Neural crest cell (in vitro differentiated cells): Measurements from ENCODE around the gene ZNF3. TPM values are rescaled to one million over a fixed set of nuclear protein-coding genes. Genes with fewer than 3 reads are reported as not detected.

Experiments
- DNase-seq: peaks from one replicate; pipeline ENCODE4 v3.0.0; 2021; ENCODE audit warnings: low read depth, mixed read lengths, low spot score
- H3K27ac Mint-ChIP-seq: one replicate; pipeline ENCODE4 v1.8.0; 2021; ENCODE audit warnings: mild to moderate bottlenecking, mixed read lengths; ENCODE audit not compliant: unreplicated experiment
- H3K27me3 Mint-ChIP-seq: 2 replicates; pipeline ENCODE4 v1.8.0; 2021; ENCODE audit warnings: low read depth, mild to moderate bottlenecking, mixed read lengths
- H3K36me3 Mint-ChIP-seq: 2 replicates; pipeline ENCODE4 v1.8.0; 2021; ENCODE audit warnings: low read depth, mild to moderate bottlenecking, mixed read lengths
- H3K4me1 Mint-ChIP-seq: 2 replicates; pipeline ENCODE4 v1.8.0; 2021; ENCODE audit warnings: mixed read lengths
- H3K4me3 Mint-ChIP-seq: one replicate; pipeline ENCODE4 v1.8.0; 2021; ENCODE audit warnings: mild to moderate bottlenecking, mixed read lengths
- H3K9me3 Mint-ChIP-seq: 2 replicates; pipeline ENCODE4 v1.8.0; 2021; ENCODE audit warnings: mixed read lengths
- total RNA-seq: library from RNA; stranded (reverse); gene quantifications from 2 replicates; pipeline ENCODE4 v1.2.1, GENCODE V29; 2021
- TF ChIP-seq, protein P1 (sequence below): fragments of 200-600 bp; sonication (generic); conservative IDR thresholded peaks from 2 replicates; pipeline ENCODE4 v1.5.0; 2021; ENCODE audit warnings: antibody characterized with exemption, mild to moderate bottlenecking

ZNF3 gene
- total RNA-seq, 1 donor from 2014 or later = 67.1 TPM

DNA sequence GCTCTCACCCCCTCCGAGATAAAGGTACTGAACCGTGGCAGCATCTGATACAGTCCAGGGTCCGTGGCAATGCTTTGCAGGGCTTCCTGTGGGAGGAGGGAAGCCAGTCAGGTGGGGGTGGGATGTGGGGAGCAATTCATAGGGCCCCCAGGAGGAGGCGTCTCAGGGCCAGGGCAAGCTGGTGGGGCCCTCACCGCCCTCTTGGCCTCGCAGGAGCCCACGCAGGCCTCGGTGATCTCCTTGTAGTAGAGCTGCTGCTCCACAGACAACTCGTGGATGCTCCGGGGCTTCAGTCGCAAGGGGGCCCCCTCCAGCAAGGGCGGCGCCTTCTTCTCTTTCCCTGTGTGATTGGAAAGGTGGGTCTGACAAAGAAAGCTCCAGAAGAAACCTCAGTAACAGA is 30.4 kb upstream of the ZNF3 start:
- H3K9me3 Mint-ChIP-seq = no peaks in the 10 kb centered on the region
- H3K4me1 Mint-ChIP-seq = no peaks in the 10 kb centered on the region
- H3K27ac Mint-ChIP-seq = no peak overlapping the region
- H3K36me3 Mint-ChIP-seq = peaks cover 8% of the 10 kb centered on the region
- peak overlapping the region; percentile 44 for H3K4me3 Mint-ChIP-seq
- DNase-seq = no peak
- no peaks in the 10 kb centered on the region for H3K27me3 Mint-ChIP-seq
- TF ChIP-seq, protein P1, sequence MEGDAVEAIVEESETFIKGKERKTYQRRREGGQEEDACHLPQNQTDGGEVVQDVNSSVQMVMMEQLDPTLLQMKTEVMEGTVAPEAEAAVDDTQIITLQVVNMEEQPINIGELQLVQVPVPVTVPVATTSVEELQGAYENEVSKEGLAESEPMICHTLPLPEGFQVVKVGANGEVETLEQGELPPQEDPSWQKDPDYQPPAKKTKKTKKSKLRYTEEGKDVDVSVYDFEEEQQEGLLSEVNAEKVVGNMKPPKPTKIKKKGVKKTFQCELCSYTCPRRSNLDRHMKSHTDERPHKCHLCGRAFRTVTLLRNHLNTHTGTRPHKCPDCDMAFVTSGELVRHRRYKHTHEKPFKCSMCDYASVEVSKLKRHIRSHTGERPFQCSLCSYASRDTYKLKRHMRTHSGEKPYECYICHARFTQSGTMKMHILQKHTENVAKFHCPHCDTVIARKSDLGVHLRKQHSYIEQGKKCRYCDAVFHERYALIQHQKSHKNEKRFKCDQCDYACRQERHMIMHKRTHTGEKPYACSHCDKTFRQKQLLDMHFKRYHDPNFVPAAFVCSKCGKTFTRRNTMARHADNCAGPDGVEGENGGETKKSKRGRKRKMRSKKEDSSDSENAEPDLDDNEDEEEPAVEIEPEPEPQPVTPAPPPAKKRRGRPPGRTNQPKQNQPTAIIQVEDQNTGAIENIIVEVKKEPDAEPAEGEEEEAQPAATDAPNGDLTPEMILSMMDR = no peak

DNA sequence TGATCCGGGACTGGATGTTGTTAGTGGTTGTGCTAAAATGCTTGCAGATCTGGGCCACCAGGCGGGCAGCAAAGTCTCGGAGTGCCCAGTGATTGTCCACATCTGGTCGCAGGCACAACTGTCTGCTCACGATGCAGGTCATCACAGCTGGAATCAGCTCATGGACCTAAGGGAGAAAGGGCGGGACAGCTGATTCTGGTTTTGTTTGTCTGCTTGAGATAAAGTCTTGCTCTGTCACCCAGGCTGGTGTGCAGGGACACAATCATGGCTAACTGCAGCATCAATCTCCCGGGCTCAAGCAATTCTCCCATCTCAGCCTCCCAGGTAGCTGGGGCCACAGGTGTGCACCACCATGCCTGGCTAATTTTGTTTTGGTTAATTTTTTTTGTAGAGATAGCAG is 29.6 kb upstream of the ZNF3 start:
- H3K36me3 Mint-ChIP-seq = peaks cover 9% of the 10 kb centered on the region
- peak overlapping the region; percentile 35 for H3K4me3 Mint-ChIP-seq
- H3K9me3 Mint-ChIP-seq = no peaks in the 10 kb centered on the region
- DNase-seq = no peak
- H3K27me3 Mint-ChIP-seq = no peaks in the 10 kb centered on the region
- TF ChIP-seq, protein P1 = no peak
- no peak overlapping the region for H3K27ac Mint-ChIP-seq
- no peaks in the 10 kb centered on the region for H3K4me1 Mint-ChIP-seq

DNA sequence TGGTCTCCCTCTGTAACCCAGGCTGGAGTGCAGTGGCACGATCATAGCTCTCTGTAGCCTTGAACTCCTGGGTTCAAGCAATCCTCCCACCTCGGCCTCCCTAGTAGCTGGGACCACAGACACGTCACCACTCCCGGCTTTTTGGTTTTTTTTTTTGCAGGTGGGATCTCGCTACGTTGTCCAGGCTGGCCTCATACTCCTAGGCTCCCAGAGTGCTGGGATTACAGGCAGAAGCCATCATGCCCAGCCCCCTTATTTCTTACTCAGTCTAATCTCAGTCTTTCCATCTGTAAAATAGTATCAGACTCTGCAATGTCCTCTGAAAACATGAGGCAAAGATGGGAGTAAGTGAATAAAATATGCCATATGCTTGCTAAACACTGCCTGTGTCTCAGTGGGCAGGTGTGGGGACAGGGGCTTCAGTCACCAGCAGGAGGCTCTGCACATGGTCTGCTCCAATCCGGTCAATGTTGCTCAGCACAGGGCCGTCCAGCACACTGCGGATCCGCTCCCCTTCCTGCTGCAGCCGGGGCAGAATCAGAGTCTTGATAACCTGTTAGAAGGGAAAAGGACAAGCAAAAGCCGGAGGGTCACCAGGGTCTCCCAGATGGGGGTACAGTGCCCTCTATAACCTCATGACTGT is 28.1 kb upstream of the ZNF3 start:
- no peaks in the 10 kb centered on the region for H3K9me3 Mint-ChIP-seq
- no peaks in the 10 kb centered on the region for H3K4me1 Mint-ChIP-seq
- DNase-seq = no peak
- no peak overlapping the region for H3K27ac Mint-ChIP-seq
- TF ChIP-seq, protein P1 = peak; percentile 22
- H3K27me3 Mint-ChIP-seq = no peaks in the 10 kb centered on the region
- H3K4me3 Mint-ChIP-seq = peak overlapping the region; percentile 44
- H3K36me3 Mint-ChIP-seq = peaks cover 6% of the 10 kb centered on the region

DNA sequence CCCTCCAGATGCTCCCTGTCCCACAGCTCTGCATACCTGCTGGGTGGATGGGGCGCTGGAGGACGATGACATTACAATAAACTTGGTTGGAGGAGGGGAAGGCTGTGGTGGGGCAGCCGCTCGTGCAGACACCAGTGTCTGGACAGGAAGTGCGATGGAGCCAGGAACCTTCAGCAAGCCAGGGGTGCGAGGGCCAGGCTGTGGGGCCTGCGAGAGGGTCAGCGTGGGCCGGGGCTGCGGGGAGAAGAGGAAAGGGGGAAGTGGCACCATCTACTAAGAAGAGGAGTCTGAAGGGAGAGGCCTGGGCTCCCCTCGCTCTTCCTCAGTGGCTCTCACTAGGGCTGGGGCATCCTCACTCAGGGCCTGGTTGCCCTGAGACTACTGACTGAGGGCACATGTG is 26.4 kb upstream of the ZNF3 start:
- no peak for DNase-seq
- Mint-ChIP-seq H3K4me3 (no peak overlapping the region), H3K36me3 (peaks cover 8% of the 10 kb centered on the region), H3K27ac (no peak overlapping the region), H3K9me3 (no peaks in the 10 kb centered on the region), H3K27me3 (peaks cover 3% of the 10 kb centered on the region), H3K4me1 (peaks cover 12% of the 10 kb centered on the region)
- TF ChIP-seq, protein P1 = no peak

DNA sequence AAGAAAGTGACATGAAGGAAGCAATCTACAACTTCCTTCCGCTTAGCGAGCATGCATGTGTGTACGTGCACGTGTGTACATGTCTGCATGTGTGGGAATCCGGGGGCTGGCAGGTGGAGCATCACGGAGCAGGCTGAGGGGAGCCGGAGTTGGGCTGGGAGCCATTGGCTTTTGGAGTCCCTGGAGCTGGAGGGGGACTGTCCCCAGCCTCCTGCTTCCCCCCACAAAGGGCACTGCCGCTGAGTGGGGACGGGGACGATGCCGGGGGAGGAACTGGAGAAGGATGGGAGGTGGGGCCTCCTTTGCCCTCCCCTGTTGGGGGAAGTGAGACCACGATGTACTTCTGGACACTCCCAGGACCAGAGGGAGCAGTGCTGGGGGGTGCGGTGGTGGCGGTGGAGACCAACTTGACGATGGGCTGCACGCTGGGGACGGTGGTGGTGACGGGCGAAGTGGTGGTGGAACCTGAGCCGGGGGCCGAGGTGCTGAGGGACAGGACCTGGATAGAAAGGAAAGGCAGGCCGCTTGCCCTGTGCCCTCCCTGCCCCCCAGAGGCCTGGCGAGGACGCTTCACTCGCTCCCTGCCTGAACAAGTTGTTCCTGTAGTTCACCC is 25.7 kb upstream of the ZNF3 start:
- TF ChIP-seq, protein P1 = no peak
- no peak for DNase-seq
- Mint-ChIP-seq H3K9me3 (no peaks in the 10 kb centered on the region), H3K27me3 (peaks cover 3% of the 10 kb centered on the region), H3K36me3 (peaks cover 8% of the 10 kb centered on the region), H3K27ac (no peak overlapping the region), H3K4me1 (peaks cover 16% of the 10 kb centered on the region), H3K4me3 (no peak overlapping the region)
